Neural cell (in vitro differentiated cells): ENCODE results near the gene SP6.

Experiments
- EP300 ChIP-seq: fragments of 450-650 bp; conservative IDR thresholded peaks from 2 replicates; pipeline ENCODE4 v1.6.1; 2014; ENCODE audit warnings: antibody characterized with exemption, mild to moderate bottlenecking, moderate library complexity; ENCODE audit not compliant: poor library complexity, severe bottlenecking
- EZH2 ChIP-seq: fragments of 200-600, 300-800 bp; shearing (Covaris generic), sonication (generic); IDR thresholded peaks from 2 replicates; pipeline ENCODE4 v1.6.1; 2014; ENCODE audit warnings: antibody characterized with exemption, low read length, borderline replicate concordance, mild to moderate bottlenecking; ENCODE audit not compliant: insufficient read depth, poor library complexity, severe bottlenecking
- MXI1 ChIP-seq: fragments of 450-650 bp; conservative IDR thresholded peaks from 2 replicates; pipeline ENCODE4 v1.6.1; 2014; ENCODE audit warnings: antibody characterized with exemption, mild to moderate bottlenecking; ENCODE audit not compliant: poor library complexity, severe bottlenecking
- POLR2AphosphoS5 ChIP-seq: IDR thresholded peaks from 2 replicates; pipeline ENCODE4 v1.6.1; 2012
- RAD21 ChIP-seq: fragments of 450-650 bp; conservative IDR thresholded peaks from 2 replicates; pipeline ENCODE4 v1.6.1; 2014; ENCODE audit warnings: antibody characterized with exemption, mild to moderate bottlenecking, moderate library complexity
- TF ChIP-seq, protein P1 (sequence below): fragments of 450-650 bp; IDR thresholded peaks from 2 replicates; pipeline ENCODE4 v1.5.1; 2014; ENCODE audit warnings: antibody characterized with exemption, mild to moderate bottlenecking, moderate library complexity; ENCODE audit not compliant: poor library complexity, severe bottlenecking

DNA sequence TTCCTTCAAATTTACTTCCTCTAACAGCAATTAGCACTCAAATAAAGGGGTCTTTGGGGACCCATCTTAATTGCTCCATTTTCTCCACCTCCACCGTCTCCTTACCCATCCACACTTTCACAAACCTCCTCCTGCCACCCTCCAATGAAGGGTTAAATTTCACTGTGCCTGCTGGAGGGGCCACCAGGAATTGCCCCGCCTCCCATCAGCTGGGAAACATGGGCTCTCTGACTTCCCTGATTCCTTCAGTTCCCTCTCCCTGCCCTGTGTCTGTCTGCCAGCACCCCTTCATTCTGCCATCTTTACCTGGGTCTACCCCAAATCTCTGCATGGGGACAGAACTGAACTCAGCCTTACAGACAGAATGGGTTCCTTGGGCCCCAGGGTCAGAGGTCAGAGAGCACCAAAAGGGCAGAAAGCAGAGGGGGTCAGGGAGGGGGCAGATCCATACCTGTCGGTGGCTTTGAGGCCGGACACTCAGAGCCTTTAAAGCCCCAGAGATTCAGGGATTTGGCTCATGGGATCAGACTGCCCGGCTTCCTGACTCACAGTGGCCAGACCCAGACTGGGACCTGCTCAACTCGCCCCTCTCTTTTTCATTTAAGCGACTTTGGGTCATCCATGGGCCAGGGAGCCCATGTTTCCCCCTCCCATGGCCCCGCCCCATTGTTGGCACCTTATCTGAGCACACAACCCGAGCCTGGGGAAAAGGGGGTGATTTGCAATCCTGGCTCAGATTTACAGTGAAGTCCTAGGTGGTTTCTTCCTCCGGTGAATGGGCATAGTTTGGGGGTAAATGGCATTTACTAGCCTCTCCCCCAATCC, 27.5 kb upstream of the SP6 start:
- TF ChIP-seq, protein P1, sequence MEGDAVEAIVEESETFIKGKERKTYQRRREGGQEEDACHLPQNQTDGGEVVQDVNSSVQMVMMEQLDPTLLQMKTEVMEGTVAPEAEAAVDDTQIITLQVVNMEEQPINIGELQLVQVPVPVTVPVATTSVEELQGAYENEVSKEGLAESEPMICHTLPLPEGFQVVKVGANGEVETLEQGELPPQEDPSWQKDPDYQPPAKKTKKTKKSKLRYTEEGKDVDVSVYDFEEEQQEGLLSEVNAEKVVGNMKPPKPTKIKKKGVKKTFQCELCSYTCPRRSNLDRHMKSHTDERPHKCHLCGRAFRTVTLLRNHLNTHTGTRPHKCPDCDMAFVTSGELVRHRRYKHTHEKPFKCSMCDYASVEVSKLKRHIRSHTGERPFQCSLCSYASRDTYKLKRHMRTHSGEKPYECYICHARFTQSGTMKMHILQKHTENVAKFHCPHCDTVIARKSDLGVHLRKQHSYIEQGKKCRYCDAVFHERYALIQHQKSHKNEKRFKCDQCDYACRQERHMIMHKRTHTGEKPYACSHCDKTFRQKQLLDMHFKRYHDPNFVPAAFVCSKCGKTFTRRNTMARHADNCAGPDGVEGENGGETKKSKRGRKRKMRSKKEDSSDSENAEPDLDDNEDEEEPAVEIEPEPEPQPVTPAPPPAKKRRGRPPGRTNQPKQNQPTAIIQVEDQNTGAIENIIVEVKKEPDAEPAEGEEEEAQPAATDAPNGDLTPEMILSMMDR = no peak
- no peak for TF ChIP-seq EZH2
- TF ChIP-seq RAD21 = no peak
- no peak for TF ChIP-seq POLR2AphosphoS5
- no peak for TF ChIP-seq MXI1
- TF ChIP-seq EP300 = no peak
